H1 (cell line): Measurements from ENCODE around the gene CNTNAP1. TPM values are rescaled to one million over a fixed set of nuclear protein-coding genes. Genes with fewer than 3 reads are reported as not detected.

ENCODE experiments used
- CTCF ChIA-PET: fragments of 300-600 bp; sonication (Branson Sonifier 250); formaldehyde crosslinking; loops from one replicate; lab custom pipeline; 2021; ENCODE audit not compliant: partially characterized antibody; lab: Charles Lee
- POLR2A ChIA-PET: fragments of 300-600 bp; sonication (Branson Sonifier 250); formaldehyde crosslinking; loops from one replicate; lab custom pipeline; 2021; ENCODE audit warnings: inconsistent platforms; ENCODE audit not compliant: partially characterized antibody; lab: Charles Lee
- DNase-seq, 2 experiments: peaks; one replicate each; pipeline versions ENCODE4 v3.0.0 to v3.0.0-alpha.2; 2010 to 2022; ENCODE audit warnings: low spot score in 2 of 2, low read depth in 1 of 2, mixed read lengths in 1 of 2
- FAIRE-seq: peaks from 2 replicates; lab custom pipeline; 2011; peaks lifted over from hg19 to GRCh38; lab: Jason Lieb, UNC
- H2AFZ ChIP-seq: 2 replicates; pipeline ENCODE4 v1.8.1; 2012; ENCODE audit warnings: low read length, inconsistent platforms
- H2AK5ac ChIP-seq: 2 replicates; pipeline ENCODE4 v1.6.1; 2013; ENCODE audit warnings: low read depth, low read length
- H2BK120ac ChIP-seq: replicated peaks from 2 replicates; pipeline ENCODE3; 2013; ENCODE audit warnings: low read depth, low read length, inconsistent platforms
- H2BK12ac ChIP-seq: 2 replicates; pipeline ENCODE4 v1.6.1; 2013; ENCODE audit warnings: low read depth, low read length
- H2BK15ac ChIP-seq: 2 replicates; pipeline ENCODE4 v1.6.1; 2013; ENCODE audit warnings: low read length
- H2BK20ac ChIP-seq: 2 replicates; pipeline ENCODE4 v1.6.1; 2013; ENCODE audit warnings: low read length
- H2BK5ac ChIP-seq: 2 replicates; pipeline ENCODE4 v1.6.1; 2013; ENCODE audit warnings: low read depth, low read length
- H3K14ac ChIP-seq: 2 replicates; pipeline ENCODE4 v1.6.1; 2013; ENCODE audit warnings: inconsistent platforms; ENCODE audit not compliant: insufficient read length
- H3K18ac ChIP-seq: 2 replicates; pipeline ENCODE4 v1.6.1; 2013; ENCODE audit warnings: low read length; ENCODE audit errors: extremely low read depth
- H3K23ac ChIP-seq: 2 replicates; pipeline ENCODE4 v1.6.1; 2013; ENCODE audit warnings: inconsistent platforms; ENCODE audit not compliant: insufficient read length
- H3K23me2 ChIP-seq: 2 replicates; pipeline ENCODE4 v1.6.1; 2013; ENCODE audit warnings: low read depth, low read length
- H3K27ac ChIP-seq: 2 replicates; pipeline ENCODE4 v1.6.1; 2011; ENCODE audit warnings: low read depth, low read length, inconsistent platforms
- H3K27me3 ChIP-seq, 4 experiments: replicated peaks in 1 of 4; 1 replicate in 1 of 4; 2 replicates in 3 of 4; pipeline versions ENCODE4 v1.6.1 to v1.8.1; 2011 to 2013; ENCODE audit warnings: low read length in 3 of 4, mild to moderate bottlenecking in 3 of 4, inconsistent platforms in 2 of 4, mixed read lengths in 2 of 4, moderate library complexity in 1 of 4; ENCODE audit not compliant: control insufficient read depth in 3 of 4, insufficient read depth in 3 of 4; ENCODE audit errors: extremely low read depth in 1 of 4
- H3K36me3 ChIP-seq, 4 experiments: 2 replicates each; pipeline versions ENCODE4 v1.6.1 to v1.8.1; 2011 to 2013; ENCODE audit warnings: mild to moderate bottlenecking in 4 of 4, low read length in 3 of 4, moderate library complexity in 2 of 4, control low read depth in 1 of 4, inconsistent platforms in 1 of 4; ENCODE audit not compliant: insufficient read depth in 4 of 4, control insufficient read depth in 2 of 4
- H3K4ac ChIP-seq: replicated peaks from 2 replicates; pipeline ENCODE3; 2013; ENCODE audit warnings: low read length, low read depth, mixed read lengths, inconsistent platforms; ENCODE audit not compliant: insufficient read length
- H3K4me1 ChIP-seq, 4 experiments: replicated peaks in 1 of 4; 1 replicate in 1 of 4; 2 replicates in 3 of 4; pipeline versions ENCODE4 v1.6.1 to v1.8.1; 2011 to 2013; ENCODE audit warnings: low read length in 3 of 4, inconsistent platforms in 2 of 4, mixed read lengths in 1 of 4; ENCODE audit not compliant: insufficient read depth in 4 of 4, control insufficient read depth in 3 of 4
- H3K4me2 ChIP-seq, 2 experiments: 2 replicates each; pipeline versions ENCODE4 v1.6.1 to v1.8.1; 2011 to 2013; ENCODE audit warnings: low read depth in 2 of 2, low read length in 2 of 2, control low read depth in 1 of 2, inconsistent platforms in 1 of 2, mild to moderate bottlenecking in 1 of 2; ENCODE audit not compliant: insufficient read depth in 1 of 2
- H3K4me3 ChIP-seq, 4 experiments: fragments of 200-600, 300-600 bp in 1 of 4; sonication (generic), shearing (Covaris generic), sonication (Bioruptor Twin) in 1 of 4; 2 replicates each; pipeline versions ENCODE4 v1.5.1 to v1.8.1; 2011 to 2016; ENCODE audit warnings: low read length in 4 of 4, low read depth in 3 of 4, control low read depth in 2 of 4, inconsistent platforms in 2 of 4, mild to moderate bottlenecking in 2 of 4, mixed read lengths in 1 of 4, moderate library complexity in 1 of 4; ENCODE audit not compliant: insufficient read depth in 2 of 4; ENCODE audit errors: extremely low read depth in 1 of 4
- H3K56ac ChIP-seq: replicated peaks from 2 replicates; pipeline ENCODE3; 2013; ENCODE audit warnings: low read depth, mild to moderate bottlenecking, mixed read lengths, low read length, inconsistent platforms; ENCODE audit not compliant: insufficient read length
- H3K79me1 ChIP-seq: 2 replicates; pipeline ENCODE4 v1.6.1; 2013; ENCODE audit warnings: low read depth, low read length, control low read depth
- H3K79me2 ChIP-seq, 2 experiments: 2 replicates each; pipeline versions ENCODE4 v1.6.1 to v1.8.1; 2012 to 2013; ENCODE audit warnings: low read length in 2 of 2, mild to moderate bottlenecking in 2 of 2, inconsistent platforms in 1 of 2; ENCODE audit not compliant: insufficient read depth in 2 of 2, control insufficient read depth in 1 of 2
- H3K9ac ChIP-seq, 4 experiments: replicated peaks in 1 of 4; 1 replicate in 1 of 4; 2 replicates in 3 of 4; pipeline versions ENCODE4 v1.6.1 to v1.8.1; 2011 to 2013; ENCODE audit warnings: low read depth in 3 of 4, low read length in 3 of 4, control low read depth in 2 of 4, mild to moderate bottlenecking in 2 of 4, moderate library complexity in 2 of 4, inconsistent platforms in 1 of 4; ENCODE audit errors: extremely low read depth in 1 of 4
- H3K9me3 ChIP-seq, 2 experiments: 2 replicates each; pipeline versions ENCODE4 v1.6.1 to v1.8.1; 2012 to 2013; ENCODE audit warnings: mild to moderate bottlenecking in 2 of 2, moderate library complexity in 2 of 2, control low read depth in 1 of 2, inconsistent platforms in 1 of 2, low read depth in 1 of 2, low read length in 1 of 2, mixed read lengths in 1 of 2; ENCODE audit not compliant: insufficient read depth in 2 of 2
- H4K20me1 ChIP-seq, 2 experiments: replicated peaks in 1 of 2; 2 replicates each; pipeline versions ENCODE3 to v1.8.1; 2011 to 2013; ENCODE audit warnings: inconsistent platforms in 2 of 2, low read length in 2 of 2, mild to moderate bottlenecking in 1 of 2; ENCODE audit not compliant: insufficient read depth in 2 of 2, control insufficient read depth in 1 of 2
- H4K5ac ChIP-seq: 2 replicates; pipeline ENCODE4 v1.6.1; 2013; ENCODE audit warnings: low read length, low read depth, mixed read lengths, inconsistent platforms; ENCODE audit not compliant: insufficient read length
- H4K8ac ChIP-seq: 2 replicates; pipeline ENCODE4 v1.8.0; 2013; ENCODE audit warnings: mild to moderate bottlenecking, moderate library complexity, low read length, inconsistent platforms; ENCODE audit not compliant: insufficient read depth; ENCODE audit errors: extremely low read depth
- H4K91ac ChIP-seq: replicated peaks from 2 replicates; pipeline ENCODE3; 2013; ENCODE audit warnings: low read length, mixed read lengths, inconsistent platforms; ENCODE audit not compliant: insufficient read length
- CREB1 ChIP-seq: IDR thresholded peaks from 2 replicates; pipeline ENCODE4 v1.6.1; 2012; ENCODE audit warnings: inconsistent platforms
- GTF2F1 ChIP-seq: IDR thresholded peaks from 2 replicates; pipeline ENCODE4 v1.6.1; 2012; ENCODE audit warnings: low read depth, low read length, improper control_type of control experiment, borderline replicate concordance
- HDAC6 ChIP-seq: IDR thresholded peaks from one replicate; pipeline ENCODE4 v1.7.1; 2012; ENCODE audit warnings: low read depth, mild to moderate bottlenecking, inconsistent platforms, low read length, moderate library complexity
- TEAD4 ChIP-seq: IDR thresholded peaks from 2 replicates; pipeline ENCODE4 v1.6.1; 2012; ENCODE audit warnings: low read depth, low read length, inconsistent platforms, mixed read lengths
- WGBS, 2 experiments: shearing (Covaris generic) in 1 of 2; methylation state at CpG; one replicate each; pipeline versions ENCODE4 v1.1.6 to v1.1.7; 2013 to 2015; ENCODE audit warnings: low lambda C conversion rate in 2 of 2, mixed read lengths in 2 of 2, inconsistent platforms in 1 of 2, low coverage in 1 of 2, missing lambda C conversion rate in 1 of 2; ENCODE audit not compliant: insufficient replicate concordance in 2 of 2, insufficient coverage in 1 of 2, insufficient read length in 1 of 2; ENCODE audit errors: extremely low coverage in 1 of 2, missing lambda C conversion rate in 1 of 2; 5-methylcytosine and 5-hydroxymethylcytosine counted together
- polyA plus RNA-seq, 7 experiments: library from polyadenylated mRNA; depleted of rRNA in 3 of 7; stranded (reverse) in 5 of 7; unstranded in 2 of 7; fragments of >200 nt in 5 of 7; fragments of 200-250 nt in 2 of 7; gene quantifications; 1 replicate in 5 of 7; 2 replicates in 1 of 7; 4 replicates in 1 of 7; pipeline versions ENCODE4 v1.2.1 to v1.2.3, GENCODE V29; 2011 to 2013; ENCODE audit warnings: missing spikeins in 2 of 7, mixed read lengths in 2 of 7
- total RNA-seq: library from RNA; stranded (reverse); fragmentation: NEBNext Ultra II Directional; extraction: Animal tissue kit (Norgen Biotek cat#: 25700); gene quantifications from 2 replicates; pipeline ENCODE4 v1.2.1, GENCODE V29; 2021
- TF ChIP-seq, protein P1 (sequence below): IDR thresholded peaks from 2 replicates; pipeline ENCODE4 v1.6.1; 2011; ENCODE audit warnings: low read length, improper control_type of control experiment

CNTNAP1 gene
- total and polyA plus RNA-seq, 2 of the 8 experiments (the other 6 are each of a cell fraction or from before 2014, with no cell fraction given) = 4.7 to 10.0 TPM

- FAIRE-seq = no peak
- H3K18ac ChIP-seq = no peak overlapping the region
- POLR2A ChIA-PET = interaction anchor here (0.7 to 2.0 kb wide), 2 partner anchors 8 to 72 kb away, joined by 3 to 6 read pairs; no protein-coding TSS in a partner anchor
- TF ChIP-seq GTF2F1 (no peak), HDAC6 (no peak), TEAD4 (no peak), CREB1 (no peak)
- TF ChIP-seq, protein P1, sequence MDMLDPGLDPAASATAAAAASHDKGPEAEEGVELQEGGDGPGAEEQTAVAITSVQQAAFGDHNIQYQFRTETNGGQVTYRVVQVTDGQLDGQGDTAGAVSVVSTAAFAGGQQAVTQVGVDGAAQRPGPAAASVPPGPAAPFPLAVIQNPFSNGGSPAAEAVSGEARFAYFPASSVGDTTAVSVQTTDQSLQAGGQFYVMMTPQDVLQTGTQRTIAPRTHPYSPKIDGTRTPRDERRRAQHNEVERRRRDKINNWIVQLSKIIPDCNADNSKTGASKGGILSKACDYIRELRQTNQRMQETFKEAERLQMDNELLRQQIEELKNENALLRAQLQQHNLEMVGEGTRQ = no peak
These were observed 26.3 kb downstream of the CNTNAP1 start for GRCh38 chr17:42708588-42708987.

More at GRCh38 chr17:42708588-42708987, 26.3 kb downstream of the CNTNAP1 start:
- no peaks in the 10 kb centered on the region for H4K20me1 ChIP-seq
- no peak overlapping the region for H3K23ac ChIP-seq
- H3K4me1 ChIP-seq = no peaks in the 10 kb centered on the region
- H2BK12ac ChIP-seq = no peak overlapping the region
- H4K91ac ChIP-seq = no peak overlapping the region
- no peak overlapping the region for H3K14ac ChIP-seq
- H2BK15ac ChIP-seq = no peak overlapping the region
- no peak overlapping the region for H4K5ac ChIP-seq
- H3K79me2 ChIP-seq = no peaks in the 10 kb centered on the region
- H3K9me3 ChIP-seq = no peaks in the 10 kb centered on the region
- CTCF ChIA-PET = interaction anchor here (1.0 to 3.9 kb wide), 5 partner anchors 9 to 130 kb away, joined by 3 to 10 read pairs (median 3); no protein-coding TSS in a partner anchor
- H2BK20ac ChIP-seq = no peak overlapping the region
- H2BK120ac ChIP-seq = no peak overlapping the region
- H3K4me2 ChIP-seq = no peak overlapping the region
- peaks cover 6 to 74% (median 41%) of the 10 kb centered on the region in 4 experiments for H3K36me3 ChIP-seq
- no peak overlapping the region for H3K4me3 ChIP-seq
- no peak overlapping the region for H4K8ac ChIP-seq
- H2AK5ac ChIP-seq = no peak overlapping the region
- WGBS, 2 experiments = 83% methylated on average over 3 of the region's 3 CpGs; no CpG with 5 or more reads in 1 of the 2 experiments
- no peak overlapping the region for H3K4ac ChIP-seq
- no peak overlapping the region for H2BK5ac ChIP-seq
- no peaks in the 10 kb centered on the region for H3K23me2 ChIP-seq
- no peaks in the 10 kb centered on the region for H3K27me3 ChIP-seq
- no peak overlapping the region for H2AFZ ChIP-seq
- H3K9ac ChIP-seq = no peak overlapping the region
- no peak overlapping the region for H3K56ac ChIP-seq
- DNase-seq = no peak
- no peaks in the 10 kb centered on the region for H3K79me1 ChIP-seq
- no peak overlapping the region for H3K27ac ChIP-seq
